Loucy (cell line): ENCODE data around the gene MTHFSD.

Source experiments
- CTCF ChIP-seq: fragments of 200-600 bp; sonication (generic); conservative IDR thresholded peaks from 2 replicates; pipeline ENCODE4 v1.5.1; 2014; ENCODE audit warnings: mild to moderate bottlenecking, antibody characterized with exemption, low read length
- EZH2phosphoT487 ChIP-seq: fragments of 200-600 bp; IDR thresholded peaks from 2 replicates; pipeline ENCODE4 v1.6.1; 2018; ENCODE audit warnings: antibody characterized with exemption, mild to moderate bottlenecking, moderate library complexity, borderline replicate concordance

- no peak for TF ChIP-seq CTCF
- TF ChIP-seq EZH2phosphoT487 = no peak
Observed at GRCh38 chr16:86579268-86580062, 24.4 kb upstream of the MTHFSD start.
